T-helper 2 cell treated with Interferon-gamma antibody and Interleukin-4, amounts not matched to agents 100 ng/mL and 5 ng/mL, for 36 hours (primary cell): ENCODE data around the gene POTEC. TPM values are rescaled to one million over a fixed set of nuclear protein-coding genes. Genes with fewer than 3 reads are reported as not detected.
"Not testable (repeated sequence)": the region's sequence is repeated elsewhere in the genome, so short reads cannot be mapped to it uniquely, and the experiment has no call there.

Source experiments
- intact Hi-C: fragments of 100-400 bp; cut with micrococcal nuclease; formaldehyde crosslinking; loops from one replicate; pipeline ENCODE4 v1.15.1; 2023
- total RNA-seq: library from RNA; stranded (reverse); gene quantifications from 2 replicates; pipeline ENCODE4 v1.2.3, GENCODE V29; 2022

POTEC gene
- total RNA-seq: not detected in 2 replicates

DNA sequence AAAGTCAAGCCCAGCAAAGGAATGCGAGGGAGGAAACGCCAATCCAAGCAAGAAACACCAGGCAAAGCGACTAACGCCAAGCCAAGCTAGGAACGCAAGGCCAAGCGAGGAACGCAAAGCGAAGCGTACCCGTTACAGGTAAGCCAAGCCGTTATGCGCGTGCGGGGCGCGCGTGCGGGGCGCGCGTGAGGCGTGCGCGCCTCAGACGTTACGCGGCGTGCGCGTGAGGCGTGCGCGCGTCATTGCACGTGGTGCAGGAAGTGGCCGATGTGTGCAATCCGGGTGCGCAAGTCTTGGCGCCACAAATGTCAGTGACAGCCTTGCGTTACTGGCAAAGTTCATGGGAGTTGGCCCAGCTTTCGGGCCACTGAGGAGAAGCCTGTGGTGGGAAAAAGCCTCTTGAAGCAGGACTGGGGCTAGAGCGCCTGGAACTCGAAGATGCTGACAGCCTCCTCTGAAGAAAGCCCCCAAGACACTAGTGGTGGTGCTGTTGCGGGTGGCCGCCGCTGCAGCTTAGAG is at the start of gene POTEC:
POTEC (minus strand) TSS at position 155 of the 519 bp plus-strand sequence. CDS start 454 bp downstream, outside the sequence.
- intact Hi-C loops: not testable (repeated sequence)

DNA sequence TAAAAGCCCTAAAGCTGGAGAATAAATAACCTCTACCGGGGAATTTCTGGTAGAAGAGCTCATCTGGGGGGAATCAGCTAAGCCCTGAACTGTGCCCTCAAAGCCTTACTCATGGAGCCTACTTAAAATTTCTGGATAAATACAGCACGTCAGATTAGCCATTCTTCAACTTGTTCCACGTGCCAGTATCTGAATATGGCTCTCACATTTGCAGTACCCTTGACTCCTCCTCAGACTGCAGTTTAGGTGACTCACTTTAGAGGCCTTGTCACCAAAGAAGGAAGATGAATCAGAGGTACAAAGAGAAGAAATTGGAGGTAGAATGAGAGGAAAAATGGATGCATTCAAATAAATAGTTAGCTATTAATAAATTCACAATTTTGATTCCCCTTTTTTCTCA is 34.6 kb upstream of the POTEC start:
- intact Hi-C loops: no loop called here

DNA sequence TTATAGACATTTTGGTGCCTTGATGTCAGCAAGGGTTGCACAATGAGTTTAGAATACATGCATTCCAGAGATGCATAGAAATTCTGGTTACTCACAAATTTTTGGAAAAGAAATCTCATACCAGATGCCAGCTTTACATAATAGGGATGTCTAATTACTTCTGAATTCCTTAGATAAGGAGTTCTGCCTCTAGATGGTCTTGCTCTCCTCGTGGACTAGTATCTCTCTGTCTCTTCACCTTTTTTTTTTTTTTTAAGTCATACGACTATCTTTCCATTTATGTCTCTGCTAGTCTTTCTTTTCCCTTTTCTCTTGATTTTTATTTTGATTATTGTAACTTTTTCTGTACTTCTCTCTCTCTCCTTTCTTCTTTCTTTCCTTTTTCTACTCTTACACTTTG is 16.1 kb upstream of the POTEC start:
- intact Hi-C loops: not testable (repeated sequence)

DNA sequence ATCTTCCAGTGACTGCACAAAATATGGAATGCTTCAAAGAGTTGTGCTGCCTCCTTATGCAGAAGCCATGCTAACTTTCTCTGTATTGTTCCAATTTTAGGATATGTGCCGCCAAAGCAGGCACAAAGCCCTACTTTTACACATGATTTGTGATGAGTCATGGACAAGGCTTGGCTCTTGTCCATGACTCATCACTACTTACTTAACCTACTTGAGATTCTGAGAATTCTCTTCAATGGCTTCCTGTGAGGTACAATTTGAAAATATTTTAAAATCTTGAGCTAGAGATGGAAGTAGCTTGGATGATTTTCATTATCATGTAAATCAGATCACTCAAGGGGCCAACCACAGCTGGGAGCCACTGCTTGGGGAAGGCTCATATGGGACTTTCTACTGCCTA is 11.7 kb downstream of the POTEC start:
- intact Hi-C loops: not testable (repeated sequence)

DNA sequence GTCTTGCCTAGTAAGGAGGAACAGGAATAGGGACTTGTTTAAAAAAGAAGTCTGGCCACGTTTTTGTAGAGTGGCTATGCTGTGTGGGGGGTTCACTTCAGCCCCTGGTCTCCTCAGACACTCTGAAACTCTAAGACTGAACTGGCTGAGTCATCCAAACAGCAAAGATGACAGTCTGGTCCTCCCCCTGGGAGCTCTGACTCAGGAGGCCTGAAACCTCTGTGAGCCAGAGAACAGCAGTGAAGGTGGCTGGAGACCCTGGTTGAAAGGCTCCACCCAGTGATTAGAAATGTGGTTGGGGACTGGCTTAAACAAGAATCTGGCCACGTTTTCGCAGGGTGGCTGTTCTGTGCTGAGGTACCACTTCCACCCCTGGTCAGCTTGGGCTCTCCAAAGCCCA is 32.7 kb downstream of the POTEC start:
- intact Hi-C loops: not testable (repeated sequence)

DNA sequence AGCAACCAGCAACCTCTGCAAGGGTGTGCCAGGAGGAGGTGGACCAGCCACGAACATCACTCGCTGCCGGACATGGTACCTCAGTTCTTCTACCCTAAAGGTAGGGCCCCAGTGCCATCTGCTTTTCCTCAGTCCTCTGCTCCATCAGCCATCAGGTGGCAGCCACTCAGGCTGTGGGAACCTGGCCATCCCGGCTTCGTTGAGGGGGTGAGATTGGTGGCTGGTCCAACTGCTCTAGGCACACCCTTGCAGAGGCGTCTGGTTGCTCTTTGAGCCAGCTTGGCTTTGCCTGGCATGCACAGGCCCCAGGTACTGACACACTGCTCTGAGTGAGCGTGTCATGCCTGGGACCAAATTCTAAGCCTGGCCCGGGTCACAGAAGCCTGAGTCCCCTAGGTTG is 39.7 kb downstream of the POTEC start:
- intact Hi-C loops: not testable (repeated sequence)

DNA sequence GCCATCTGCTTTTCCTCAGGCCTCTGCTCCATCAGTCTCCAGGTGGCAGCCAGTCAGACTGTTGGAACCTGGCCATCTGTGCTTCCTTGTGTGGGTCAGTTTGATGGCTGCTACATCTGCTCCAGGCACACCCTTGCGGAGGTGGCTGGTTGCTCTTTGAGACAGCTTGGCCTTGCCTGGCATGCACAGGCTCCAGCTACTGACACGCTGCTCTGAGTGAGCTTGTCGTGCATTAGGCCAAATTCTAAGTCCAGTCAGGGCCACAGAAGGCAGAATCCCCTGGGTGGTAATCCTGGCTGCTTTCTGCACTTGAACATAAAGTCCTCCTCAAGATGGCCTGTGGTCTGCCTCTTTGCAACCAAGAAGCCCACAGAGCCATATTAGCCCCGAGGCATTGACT is 41.5 kb downstream of the POTEC start:
- intact Hi-C loops: not testable (repeated sequence)

DNA sequence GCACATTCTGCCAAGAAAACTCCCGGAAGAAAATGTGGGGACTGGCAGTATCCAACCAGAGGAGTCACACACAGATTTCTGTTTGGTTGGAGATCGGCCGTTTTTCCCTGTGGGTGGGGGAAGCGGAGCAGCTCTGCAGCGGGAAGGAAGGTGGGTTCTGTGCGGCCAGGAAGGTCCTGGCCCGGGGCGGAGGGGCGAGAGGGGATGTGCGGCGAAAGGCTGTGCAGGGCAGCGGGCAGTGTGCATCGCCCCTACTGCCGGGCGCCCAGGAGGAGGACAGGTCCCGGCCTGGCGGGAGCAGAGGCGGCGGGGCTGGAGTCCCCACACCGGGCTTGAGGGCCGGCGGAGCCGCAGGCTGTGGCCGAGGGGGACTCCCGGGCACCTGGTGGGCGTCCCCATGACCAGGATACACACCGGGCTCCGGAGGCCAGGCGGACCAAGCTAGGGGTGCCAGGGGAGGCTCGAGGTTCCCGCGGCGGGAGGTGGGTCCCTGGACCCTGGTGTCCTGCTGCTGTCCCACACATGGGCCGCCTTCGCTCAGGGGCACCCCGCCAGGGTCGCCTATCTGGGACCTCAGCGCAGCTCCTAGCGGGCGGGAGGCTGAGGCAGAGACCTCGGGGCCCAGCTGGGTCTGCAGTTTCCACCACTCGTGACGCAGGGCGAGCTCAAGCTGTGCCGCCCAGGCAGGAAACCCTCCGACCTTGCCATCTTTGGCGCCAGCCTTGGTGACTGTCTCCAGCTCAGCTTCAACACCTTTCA is 54.0 kb downstream of the POTEC start:
- intact Hi-C loops: not testable (repeated sequence)

DNA sequence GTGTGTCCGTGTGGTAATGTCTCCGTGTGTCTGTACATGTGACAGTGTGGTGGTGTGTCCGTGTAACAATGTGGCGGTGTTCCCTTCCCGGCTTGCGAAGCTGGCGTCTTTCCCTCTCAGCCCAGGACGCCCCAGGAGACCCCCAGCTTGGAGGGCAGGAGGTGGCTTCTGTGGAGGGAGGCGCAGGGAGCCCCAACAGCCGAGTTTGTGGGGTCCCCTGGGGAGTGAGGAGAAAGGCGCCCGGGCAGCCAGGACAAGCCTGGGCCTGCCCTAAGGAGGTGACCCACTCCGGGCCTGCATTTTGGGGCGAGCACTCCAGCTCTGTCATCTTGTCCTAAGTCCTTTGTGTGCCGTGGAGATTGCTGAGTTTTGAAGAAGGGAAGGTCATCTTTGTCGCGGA is 54.6 kb downstream of the POTEC start:
- intact Hi-C loops: not testable (repeated sequence)

DNA sequence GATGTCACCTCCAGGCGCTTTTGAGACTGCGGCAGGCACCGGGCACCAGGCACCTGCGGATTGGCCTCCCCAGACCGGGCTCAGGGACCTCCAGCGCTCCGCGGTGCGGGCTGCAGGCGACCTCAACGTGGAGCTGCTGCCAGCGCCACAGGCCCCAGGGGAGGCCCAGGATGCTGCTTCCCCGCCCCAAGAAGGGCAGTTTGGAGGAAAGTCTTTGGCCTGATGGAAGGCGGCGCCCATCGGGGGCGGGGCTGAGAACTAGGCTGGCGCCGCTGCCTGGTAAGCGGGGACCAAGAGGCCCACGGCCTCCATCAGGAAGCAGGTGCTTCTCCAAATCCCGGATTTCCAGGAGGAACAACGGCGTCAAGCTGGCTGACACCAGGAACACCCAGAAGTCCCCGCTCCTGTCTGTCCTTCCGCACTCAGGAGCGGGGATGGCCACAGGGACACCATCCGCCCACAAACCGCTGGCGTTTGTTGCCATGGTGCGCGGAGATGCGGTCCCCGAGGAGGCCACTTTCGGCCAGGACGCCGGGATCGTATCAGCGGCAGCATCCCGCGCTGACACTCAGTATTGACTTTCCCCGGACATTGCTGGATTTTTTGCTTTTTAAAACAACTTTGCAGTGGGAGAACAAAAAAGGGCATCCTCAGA is 56.3 kb downstream of the POTEC start:
- intact Hi-C loops: not testable (repeated sequence)

DNA sequence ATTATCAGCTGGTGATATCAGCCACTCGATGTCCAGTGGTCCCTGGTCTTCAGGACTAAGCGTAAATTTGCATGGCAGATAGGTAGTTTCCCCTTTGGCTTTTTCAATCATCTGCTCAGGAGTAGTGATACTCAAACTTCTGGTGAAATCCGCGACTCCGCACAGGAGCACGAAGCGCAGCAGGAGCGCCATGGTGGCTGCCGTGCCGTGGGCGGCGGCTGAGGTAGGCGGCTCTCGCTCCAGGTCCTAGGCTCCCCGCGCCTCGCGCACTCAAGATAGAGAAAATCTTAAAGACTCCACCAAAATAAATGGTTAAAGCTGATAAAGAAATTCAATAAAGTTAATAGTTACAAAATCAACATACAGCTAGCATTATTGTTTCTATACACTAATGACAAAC is 64.3 kb downstream of the POTEC start:
- intact Hi-C loops: not testable (repeated sequence)

DNA sequence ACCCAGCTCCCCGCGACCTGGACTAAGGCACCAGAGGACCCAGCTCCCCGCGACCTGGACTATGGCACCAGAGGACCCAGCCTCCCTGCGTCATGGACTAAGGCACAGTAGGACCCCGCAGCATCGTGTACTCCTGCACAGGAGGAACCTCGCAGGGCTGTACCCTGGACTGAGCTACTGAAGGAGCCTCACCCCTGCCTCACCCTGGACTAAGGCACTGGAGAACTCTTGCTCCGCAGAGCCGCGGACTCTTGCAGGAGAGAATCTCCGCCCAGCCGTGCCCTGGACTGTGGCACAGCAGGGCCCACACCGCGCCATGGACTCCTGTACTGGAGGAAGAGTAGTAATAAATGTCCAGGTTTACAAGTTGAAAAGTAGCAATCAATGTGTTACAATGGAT is 67.9 kb downstream of the POTEC start:
- intact Hi-C loops: not testable (repeated sequence)

DNA sequence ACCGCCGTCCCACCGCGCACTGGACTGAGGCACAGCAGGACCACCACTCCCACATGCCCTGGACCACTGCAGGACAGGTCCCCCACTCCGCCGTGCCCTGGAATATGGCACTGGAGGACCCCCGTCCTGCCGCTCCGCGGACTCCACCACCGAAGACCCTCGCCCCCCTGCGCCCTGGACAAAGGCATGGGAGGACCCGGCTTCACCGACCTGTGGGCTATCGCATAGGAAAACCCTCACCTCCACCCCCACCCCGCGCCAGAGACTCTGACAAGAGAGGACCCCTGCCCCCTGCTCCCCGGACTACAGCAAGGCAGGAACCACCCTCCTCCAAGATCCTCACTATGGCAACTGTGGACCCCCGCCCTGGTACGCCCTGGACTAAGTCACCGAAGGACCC is 68.6 kb downstream of the POTEC start:
- intact Hi-C loops: not testable (repeated sequence)

DNA sequence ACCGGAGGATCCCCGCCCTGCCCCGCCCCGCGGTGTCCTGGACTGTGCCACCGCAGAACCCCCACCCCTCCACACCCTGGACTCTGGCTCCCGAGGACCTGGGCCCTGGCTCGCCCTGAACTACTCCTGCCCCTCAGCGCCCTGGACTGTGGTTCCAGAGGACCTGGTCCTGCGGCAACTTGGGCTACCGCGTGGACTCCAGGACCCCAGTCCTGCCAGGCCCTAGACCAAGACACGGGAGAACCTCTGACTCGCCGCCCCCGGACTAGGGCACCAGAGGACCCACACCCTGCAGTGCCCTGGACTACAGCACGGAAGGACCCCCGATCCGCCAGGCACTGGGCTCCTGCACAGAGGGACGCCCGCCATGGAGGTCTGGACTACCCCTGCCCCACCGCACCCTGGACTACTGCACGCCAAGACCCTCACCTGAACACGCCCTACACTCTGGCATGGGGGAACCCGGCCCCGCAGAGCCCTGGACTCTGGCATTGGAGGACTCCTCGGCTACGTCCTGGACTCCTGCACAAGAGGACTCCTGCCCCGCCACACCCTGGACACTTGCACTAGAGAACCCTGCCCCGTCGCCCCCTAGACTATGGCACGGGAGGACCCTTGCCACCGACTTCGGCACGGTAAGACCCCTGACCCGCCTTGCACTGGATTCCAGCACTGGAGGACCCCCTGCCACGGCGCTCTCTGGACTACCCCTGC is 69.2 kb downstream of the POTEC start:
- intact Hi-C loops: not testable (repeated sequence)

DNA sequence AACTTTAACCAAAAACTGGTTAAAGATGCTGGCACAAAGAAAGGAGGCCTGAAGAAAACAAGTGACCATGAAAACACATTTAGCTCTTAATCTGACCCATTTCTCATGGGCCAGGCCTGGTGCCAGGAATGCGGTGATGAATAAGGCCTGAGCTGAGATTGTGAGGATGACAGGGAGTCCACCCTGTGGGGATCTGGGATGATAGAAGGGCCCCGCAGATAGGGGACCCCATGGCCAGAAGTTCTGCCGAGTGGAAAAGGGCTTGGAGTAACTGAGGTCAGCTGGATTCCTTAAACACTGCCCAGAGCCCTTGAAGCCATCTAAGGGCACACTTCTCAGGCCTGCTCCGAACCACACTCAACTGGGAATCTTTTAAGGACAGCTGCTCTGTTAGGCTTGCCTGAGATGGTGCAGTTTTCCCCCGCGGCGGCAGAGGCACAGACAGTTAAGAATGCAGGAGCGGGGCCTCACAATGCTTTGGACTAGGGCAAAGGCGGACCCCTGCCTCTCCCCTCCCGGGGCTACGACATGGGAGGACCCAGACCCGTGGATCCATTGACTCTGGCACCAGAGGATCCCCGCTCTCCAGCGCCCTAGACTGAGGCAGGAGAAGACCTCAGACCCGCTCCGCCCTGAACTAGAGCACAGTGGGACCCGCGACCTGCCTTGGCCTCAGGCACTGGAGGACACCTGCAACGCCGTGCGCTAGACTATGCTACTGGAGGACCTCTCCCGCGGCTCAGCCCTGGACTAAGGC is 70.0 kb downstream of the POTEC start:
- intact Hi-C loops: not testable (repeated sequence)

DNA sequence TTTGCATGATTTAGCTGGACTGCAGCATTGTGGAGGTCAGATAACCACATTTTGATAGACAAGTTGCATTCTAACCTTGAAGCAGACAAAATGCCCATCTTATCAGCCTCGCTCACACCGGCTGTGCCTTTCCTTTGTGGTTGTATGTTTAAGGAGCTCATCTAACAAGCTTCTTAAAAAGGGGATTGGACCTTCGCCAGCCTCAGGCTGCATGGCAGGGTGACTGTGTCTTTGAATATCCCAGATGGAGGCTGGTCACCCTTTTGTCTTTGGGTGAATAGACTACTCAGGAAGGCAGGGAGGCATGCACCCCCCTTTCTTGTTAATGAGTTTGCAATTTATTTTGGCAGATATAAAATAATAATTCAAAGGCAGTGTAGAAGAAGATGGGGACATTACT is 72.1 kb downstream of the POTEC start:
- intact Hi-C loops: not testable (repeated sequence)

DNA sequence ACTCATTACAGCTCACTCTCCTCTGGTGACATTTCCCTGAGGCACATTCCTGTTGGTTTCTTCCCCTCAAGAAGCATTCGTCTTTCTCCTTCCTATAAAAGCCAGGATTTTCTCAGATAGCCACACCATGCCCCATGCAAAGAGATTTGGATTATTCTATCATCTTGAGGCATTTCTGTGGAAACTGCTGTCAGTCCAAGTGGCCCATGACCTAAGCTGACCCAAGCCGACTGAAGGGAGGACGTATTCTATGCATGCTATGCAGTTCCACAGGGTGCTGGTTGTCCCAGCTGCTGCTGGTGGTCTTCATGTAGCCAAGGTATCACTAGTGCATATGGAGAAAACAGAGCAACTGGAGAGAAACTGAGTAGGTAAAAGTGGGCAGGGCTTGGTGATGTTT is 73.0 kb downstream of the POTEC start:
- intact Hi-C loops: not testable (repeated sequence)

DNA sequence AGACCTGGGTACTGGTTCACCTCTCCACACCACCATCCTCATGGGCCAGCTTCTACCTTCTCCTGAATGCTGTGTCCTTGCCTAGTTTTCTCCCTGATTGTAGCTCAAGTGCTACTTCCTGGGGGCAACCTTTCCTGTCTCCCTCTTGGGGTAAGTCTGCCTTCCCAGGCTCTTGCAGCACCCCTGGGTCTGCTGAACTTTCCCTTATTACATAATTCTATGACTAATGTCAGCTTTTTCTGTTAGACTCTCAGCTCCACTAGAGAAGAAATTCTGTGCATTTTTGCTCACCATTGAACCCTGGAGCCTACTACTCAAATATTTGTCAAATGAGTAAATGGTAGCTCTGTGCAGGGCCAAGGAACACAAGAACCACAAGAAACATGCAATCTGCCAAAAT is 73.4 kb downstream of the POTEC start:
- intact Hi-C loops: not testable (repeated sequence)

DNA sequence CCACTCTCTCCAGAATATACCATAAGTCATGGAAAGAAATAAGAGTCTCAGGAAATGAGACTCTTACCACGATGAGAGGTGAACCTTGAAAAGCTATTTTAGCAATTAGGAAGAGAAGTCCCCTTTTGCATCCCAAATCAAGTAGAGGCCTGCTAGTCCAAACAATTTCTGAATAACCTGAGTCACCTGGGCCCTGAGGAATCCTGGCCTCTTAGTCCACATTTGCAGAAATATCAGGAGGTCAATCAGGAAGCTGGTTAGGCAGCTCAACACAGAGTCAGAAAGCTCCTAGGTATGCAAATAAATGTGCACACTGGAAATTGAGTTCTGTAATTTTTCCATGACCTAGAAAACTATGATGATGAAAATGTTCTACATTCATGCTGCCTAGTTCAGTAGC is 77.4 kb downstream of the POTEC start:
- intact Hi-C loops: not testable (repeated sequence)
